Osteoblast (primary cell): ENCODE measurements around the gene CAMK4. TPM values are rescaled to one million over a fixed set of nuclear protein-coding genes. Genes with fewer than 3 reads are reported as not detected.

Source experiments
- DNase-seq: peaks from one replicate; pipeline ENCODE4 v3.0.0; 2011; ENCODE audit warnings: low spot score, mixed read lengths; ENCODE audit not compliant: insufficient read length; ENCODE audit errors: missing footprints
- H2AFZ ChIP-seq: 2 replicates; pipeline ENCODE4 v1.6.0; 2011; ENCODE audit warnings: mild to moderate bottlenecking, low read length
- H3K27ac ChIP-seq: 2 replicates; pipeline ENCODE4 v1.5.1; 2011; ENCODE audit warnings: mild to moderate bottlenecking, low read depth, low read length, moderate library complexity
- H3K27me3 ChIP-seq: 2 replicates; pipeline ENCODE4 v1.6.0; 2012; ENCODE audit warnings: mild to moderate bottlenecking, control low read depth, inconsistent platforms, low read length, moderate library complexity; ENCODE audit not compliant: insufficient read depth
- H3K36me3 ChIP-seq: 2 replicates; pipeline ENCODE4 v1.5.1; 2011; ENCODE audit warnings: mild to moderate bottlenecking, low read length, control low read depth, moderate library complexity; ENCODE audit not compliant: insufficient read depth
- H3K4me1 ChIP-seq: 2 replicates; pipeline ENCODE4 v1.5.1; 2011; ENCODE audit warnings: mild to moderate bottlenecking, low read length, control low read depth, moderate library complexity; ENCODE audit not compliant: insufficient read depth
- H3K4me2 ChIP-seq: 2 replicates; pipeline ENCODE4 v1.6.0; 2011; ENCODE audit warnings: mild to moderate bottlenecking, low read length; ENCODE audit not compliant: insufficient read depth
- H3K4me3 ChIP-seq: fragments of 200-600 bp; sonication (generic); 3 replicates; pipeline ENCODE4 v1.5.1; 2012; ENCODE audit warnings: mild to moderate bottlenecking, low read length, inconsistent platforms; ENCODE audit not compliant: insufficient read depth
- H3K79me2 ChIP-seq: 2 replicates; pipeline ENCODE4 v1.6.0; 2012; ENCODE audit warnings: mild to moderate bottlenecking, low read length, control low read depth, inconsistent platforms; ENCODE audit not compliant: insufficient read depth
- H3K9me3 ChIP-seq: 2 replicates; pipeline ENCODE4 v1.5.1; 2011; ENCODE audit warnings: low read depth, low read length, control low read depth
- H4K20me1 ChIP-seq: 2 replicates; pipeline ENCODE4 v1.6.0; 2012; ENCODE audit warnings: mild to moderate bottlenecking, low read length, control low read depth; ENCODE audit not compliant: insufficient read depth
- CTCF ChIP-seq: IDR thresholded peaks from 2 replicates; pipeline ENCODE4 v1.5.1; 2011; ENCODE audit warnings: mild to moderate bottlenecking, low read depth, low read length, moderate library complexity; ENCODE audit errors: extremely low read depth
- total RNA-seq: library from RNA; depleted of rRNA; stranded (reverse); fragments of >200 nt; gene quantifications from 2 replicates; pipeline ENCODE4 v1.2.3, GENCODE V29; 2012

Gene CAMK4
- total RNA-seq, 1 donor, result 0.72 TPM

GRCh38 chr5:111295649-111296048, 71.5 kb downstream of the CAMK4 start:
- H3K27me3 ChIP-seq, result no peaks in the 10 kb centered on the region
- no peak overlapping the region for H3K4me2 ChIP-seq
- no peaks in the 10 kb centered on the region for H3K79me2 ChIP-seq
- no peak overlapping the region for H3K4me3 ChIP-seq
- no peaks in the 10 kb centered on the region for H4K20me1 ChIP-seq
- H3K27ac ChIP-seq, result no peak overlapping the region
- H3K36me3 ChIP-seq, result no peaks in the 10 kb centered on the region
- TF ChIP-seq CTCF, result no peak
- no peak for DNase-seq
- H2AFZ ChIP-seq, result no peak overlapping the region
- H3K9me3 ChIP-seq, result no peaks in the 10 kb centered on the region
- no peaks in the 10 kb centered on the region for H3K4me1 ChIP-seq

- Histone ChIP-seq H3K79me2 (no peaks in the 10 kb centered on the region), H3K4me1 (no peaks in the 10 kb centered on the region), H4K20me1 (no peaks in the 10 kb centered on the region), H2AFZ (no peak overlapping the region), H3K9me3 (no peaks in the 10 kb centered on the region), H3K27me3 (no peaks in the 10 kb centered on the region), H3K4me2 (no peak overlapping the region), H3K27ac (no peak overlapping the region), H3K36me3 (no peaks in the 10 kb centered on the region), H3K4me3 (no peak overlapping the region)
- DNase-seq, result no peak
- no peak for TF ChIP-seq CTCF
Measured at GRCh38 chr5:111296570-111296969, 72.4 kb downstream of the CAMK4 start.

GRCh38 chr5:111299067-111299481, 74.9 kb downstream of the CAMK4 start:
- Histone ChIP-seq H2AFZ (no peak overlapping the region), H3K27me3 (no peaks in the 10 kb centered on the region), H3K27ac (no peak overlapping the region), H3K4me3 (no peak overlapping the region), H3K36me3 (no peaks in the 10 kb centered on the region), H4K20me1 (no peaks in the 10 kb centered on the region), H3K4me1 (no peaks in the 10 kb centered on the region), H3K9me3 (no peaks in the 10 kb centered on the region), H3K79me2 (no peaks in the 10 kb centered on the region), H3K4me2 (no peak overlapping the region)
- DNase-seq, result no peak
- TF ChIP-seq CTCF, result no peak

GRCh38 chr5:111299831-111300432, 75.7 kb downstream of the CAMK4 start:
- no peak overlapping the region for H2AFZ ChIP-seq
- TF ChIP-seq CTCF, result no peak
- DNase-seq, result no peak
- no peak overlapping the region for H3K27ac ChIP-seq
- no peaks in the 10 kb centered on the region for H3K9me3 ChIP-seq
- no peaks in the 10 kb centered on the region for H3K36me3 ChIP-seq
- H3K4me3 ChIP-seq, result no peak overlapping the region
- no peaks in the 10 kb centered on the region for H3K4me1 ChIP-seq
- H3K4me2 ChIP-seq, result no peak overlapping the region
- H3K79me2 ChIP-seq, result no peaks in the 10 kb centered on the region
- no peaks in the 10 kb centered on the region for H3K27me3 ChIP-seq
- no peaks in the 10 kb centered on the region for H4K20me1 ChIP-seq
